NCI-H2107 treated with DMSO at 0.1 percent for 48 hours (cell line): ENCODE measurements around the gene MAPK6.
A peak's percentile ranks its signal among the peaks of the same experiment; 100 is the strongest.

ENCODE experiments used
- DNase-seq: peaks from one replicate; lab custom pipeline; 2025; ENCODE audit not compliant: unreplicated experiment; lab: John Stamatoyannopoulos, UW

The MAPK6 gene

DNA sequence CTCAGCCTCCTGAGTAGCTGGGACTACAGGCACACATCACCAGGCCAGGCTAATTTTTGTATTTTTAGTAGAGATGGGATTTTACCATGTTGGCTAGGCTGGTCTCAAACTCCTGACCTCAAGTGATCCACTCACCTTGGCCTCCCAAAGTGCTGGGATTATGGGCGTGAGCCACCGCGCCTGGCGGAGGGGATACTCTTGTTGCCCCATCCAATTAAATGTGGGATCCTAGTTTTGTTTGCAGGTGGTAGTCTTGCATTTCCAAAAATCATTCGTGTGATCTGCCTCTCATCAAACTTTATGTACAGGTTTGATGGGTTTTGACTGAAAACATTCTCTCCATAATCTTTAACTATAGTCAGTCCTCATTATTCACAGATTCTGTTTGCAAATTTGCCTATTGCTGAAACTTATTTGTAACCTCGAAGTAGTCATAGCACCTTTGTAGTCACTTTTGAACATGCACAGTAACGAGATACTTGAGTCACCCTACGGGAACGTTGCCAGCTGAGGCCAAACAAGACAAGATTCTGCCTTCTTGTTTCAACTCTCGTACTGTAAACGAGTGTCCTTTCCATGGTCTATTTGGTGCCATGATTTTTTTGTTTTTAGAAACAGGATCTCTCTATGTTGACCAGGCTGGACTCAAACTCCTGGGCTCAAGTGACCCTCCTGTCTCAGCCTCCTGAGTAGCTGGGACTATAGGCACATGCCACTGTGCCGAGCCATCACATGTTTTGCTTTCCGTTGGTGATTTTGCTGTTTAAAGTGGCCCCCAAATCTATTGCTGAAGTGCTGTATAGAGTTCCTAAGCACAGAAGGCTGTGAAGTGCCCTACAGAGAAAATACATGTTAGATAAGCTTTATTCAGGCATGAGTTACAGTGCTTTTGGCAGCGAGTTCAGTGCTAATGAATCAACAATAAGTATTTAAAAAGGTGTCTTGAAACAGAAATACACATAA lies 8.1 kb upstream of the MAPK6 start:
- peak; percentile 12 for DNase-seq

- DNase-seq = peak; percentile 68
These were observed 7.3 kb upstream of the MAPK6 start for GRCh38 chr15:52011711-52012144.

- no peak for DNase-seq
These were observed 6.8 kb upstream of the MAPK6 start for GRCh38 chr15:52012210-52012609.

GRCh38 chr15:52013151-52013791 lies 5.7 kb upstream of the MAPK6 start:
- no peak for DNase-seq

DNA sequence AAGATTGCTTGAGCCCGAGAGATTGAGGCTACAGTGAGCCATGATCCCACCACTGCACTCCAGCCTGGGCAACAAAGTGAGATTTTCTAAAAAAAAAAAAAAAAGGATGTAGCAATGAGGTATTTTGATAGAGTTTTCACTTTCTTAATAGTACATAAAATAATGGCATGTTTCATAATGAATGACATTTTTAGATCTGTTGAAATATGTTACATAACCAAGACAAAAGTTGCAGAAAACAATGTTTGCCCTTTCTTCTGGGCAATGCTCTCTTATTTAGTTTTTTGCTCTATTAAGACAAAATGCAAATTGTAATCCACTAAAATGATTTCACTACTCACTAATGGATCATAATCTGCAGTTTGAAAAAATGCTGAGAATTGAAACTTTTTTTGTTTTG lies 4.4 kb upstream of the MAPK6 start:
- no peak for DNase-seq

DNA sequence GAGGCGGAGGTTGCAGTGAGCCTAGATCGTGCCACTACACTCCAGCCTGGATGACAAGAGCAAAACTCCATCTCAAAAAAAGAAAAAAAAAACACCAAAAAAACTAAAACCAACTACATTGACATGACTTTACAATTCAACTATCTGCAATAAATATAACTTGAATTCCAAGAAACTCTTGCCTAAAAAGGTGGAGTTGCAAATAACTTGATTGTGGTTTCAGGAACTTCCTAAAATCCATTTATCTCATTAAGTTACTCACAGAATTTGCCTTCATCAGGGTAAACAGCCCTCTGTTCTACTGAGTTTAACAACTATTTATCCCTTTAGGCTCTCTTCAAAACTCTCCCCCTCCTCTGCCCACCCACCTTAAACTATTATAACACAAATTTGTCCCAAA lies 2.7 kb upstream of the MAPK6 start:
- DNase-seq = no peak

- no peak for DNase-seq
These were observed 775 bp upstream of the MAPK6 start for GRCh38 chr15:52018244-52018643.

DNA sequence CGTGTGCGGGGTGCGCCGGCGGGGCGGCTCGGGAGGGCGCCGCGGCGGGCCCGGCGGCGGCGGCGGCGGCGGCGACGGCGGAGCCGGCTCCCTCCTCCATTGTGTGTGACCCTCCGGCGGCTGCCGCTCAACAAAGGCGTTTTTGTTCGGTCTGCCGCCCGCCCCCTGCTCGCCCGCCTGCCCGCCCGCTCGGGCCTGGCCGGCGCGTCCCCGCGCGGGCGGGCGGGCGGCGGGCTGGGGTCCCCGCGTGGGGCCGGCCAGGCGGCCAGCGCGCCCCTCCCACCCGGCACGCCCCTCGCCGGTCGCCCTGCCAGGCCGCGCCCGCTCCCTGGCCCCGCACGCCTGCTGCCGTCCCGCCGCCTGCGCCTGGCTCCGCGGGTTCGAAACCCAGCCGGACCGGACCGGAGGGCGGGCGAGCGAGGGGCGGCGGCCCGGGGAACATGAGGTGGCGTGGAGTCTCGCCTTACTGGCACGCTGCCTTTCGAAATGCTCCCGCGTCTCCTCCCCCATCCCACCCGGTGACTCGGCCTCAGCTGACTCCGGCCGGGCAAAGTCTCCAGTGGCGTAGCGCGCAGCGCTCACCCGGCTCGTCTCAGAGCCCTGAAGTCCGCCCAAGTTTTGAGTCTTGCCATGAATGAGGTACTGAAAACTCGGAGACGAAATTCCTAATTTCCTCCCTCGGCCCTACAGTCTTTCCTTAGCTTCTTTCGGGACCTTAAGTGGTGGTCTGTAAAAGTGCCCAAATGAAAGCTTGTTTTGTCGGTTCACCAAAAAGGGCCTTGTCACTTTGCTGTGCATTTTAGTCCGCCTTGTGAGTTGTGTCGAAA lies 588 bp downstream of the MAPK6 start:
- no peak for DNase-seq

DNA sequence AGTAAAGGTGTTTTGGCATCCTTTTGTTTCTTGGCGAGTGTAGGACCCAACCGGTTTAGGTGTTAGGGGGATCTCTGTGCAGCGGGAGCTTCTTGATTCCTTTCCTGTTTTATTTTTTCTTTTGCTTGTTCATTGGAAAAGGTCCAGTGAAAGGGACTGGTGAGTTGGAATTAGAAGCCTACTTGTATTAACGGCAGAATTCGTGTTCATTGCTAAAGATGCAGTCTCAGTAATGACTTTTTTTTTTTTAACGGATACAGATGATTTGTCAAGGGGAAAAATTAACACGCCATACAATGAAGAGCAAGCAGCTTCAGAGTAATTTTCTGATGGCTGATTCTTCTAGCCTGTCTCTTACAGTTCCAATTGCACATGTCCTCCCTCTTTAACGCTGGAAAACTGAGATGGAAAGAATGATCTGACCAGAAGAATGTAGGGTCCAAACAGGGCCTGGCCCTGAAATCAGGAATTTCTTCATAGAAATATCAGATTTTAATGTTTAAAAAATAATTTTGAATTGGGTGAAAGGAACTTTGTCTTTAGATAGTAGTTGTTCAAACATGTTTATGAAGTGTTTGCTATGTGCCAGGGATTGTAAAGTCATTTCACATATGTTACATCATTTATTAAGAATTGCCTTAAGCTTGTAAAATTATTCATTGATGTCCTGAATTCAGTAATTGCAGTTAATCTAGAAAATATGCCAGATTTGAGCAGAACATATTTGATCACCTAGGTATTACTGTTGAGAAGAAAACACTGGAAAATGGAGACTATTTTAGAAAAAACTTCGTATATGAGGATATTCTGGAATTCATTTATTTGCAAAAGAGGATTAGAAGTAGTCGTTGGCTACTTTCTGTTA lies 1.4 kb downstream of the MAPK6 start:
- DNase-seq = no peak

DNA sequence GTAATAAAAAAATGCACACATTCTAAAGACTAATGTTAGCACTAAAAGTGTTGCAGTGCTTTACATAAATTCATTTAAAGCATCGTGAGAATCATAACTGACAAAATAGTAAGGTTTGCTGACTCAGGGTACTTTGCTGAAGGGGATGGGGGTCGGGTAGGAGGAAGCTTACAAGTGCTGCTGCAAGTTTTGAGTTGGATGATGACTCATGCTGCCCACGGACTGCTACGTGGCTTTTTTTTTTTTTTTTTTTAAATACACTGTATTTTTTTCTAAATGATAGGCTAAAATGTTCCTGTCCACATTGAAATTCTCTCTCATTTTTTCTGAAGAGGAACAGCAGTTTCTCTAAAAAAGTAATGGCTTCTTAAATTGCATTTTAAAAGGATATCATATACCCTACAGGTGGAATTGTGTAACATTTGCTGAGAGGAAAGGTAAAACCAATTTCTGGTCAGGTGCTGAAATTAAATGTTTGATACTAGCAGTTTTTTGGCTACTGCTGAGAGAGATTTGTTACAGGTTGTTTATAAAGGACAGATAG lies 2.2 kb downstream of the MAPK6 start:
- no peak for DNase-seq

DNA sequence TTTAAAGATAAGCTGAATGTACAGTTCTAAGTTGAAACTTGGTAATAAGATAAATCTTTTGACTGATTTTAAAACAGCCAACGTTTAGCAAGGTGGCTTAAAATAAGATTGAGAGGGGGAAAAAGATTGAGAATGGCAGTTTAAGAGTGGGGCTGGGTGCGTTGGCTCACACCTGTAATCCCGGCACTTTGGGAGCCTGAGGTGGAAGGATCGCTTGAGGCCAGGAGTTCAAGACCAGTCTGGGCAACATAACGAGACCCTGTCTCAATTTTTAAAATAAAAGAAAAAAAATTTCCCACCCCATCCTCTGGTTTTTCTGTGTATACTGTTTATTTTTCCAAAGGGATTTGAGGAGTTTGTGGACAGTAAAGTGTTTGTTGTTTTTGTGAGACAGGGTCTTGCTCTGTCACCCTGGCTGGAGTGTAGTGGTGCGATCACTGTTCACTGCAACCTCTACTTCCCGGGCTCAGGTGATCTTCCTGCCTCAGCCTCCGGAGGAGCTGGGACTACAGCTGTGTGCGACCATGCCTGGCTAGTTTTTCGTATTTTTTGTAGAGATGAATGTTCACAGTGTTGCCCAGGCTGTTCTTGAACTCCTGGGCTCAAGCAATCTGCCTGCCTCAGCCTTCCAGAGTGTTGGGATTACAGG lies 3.0 kb downstream of the MAPK6 start:
- no peak for DNase-seq

DNA sequence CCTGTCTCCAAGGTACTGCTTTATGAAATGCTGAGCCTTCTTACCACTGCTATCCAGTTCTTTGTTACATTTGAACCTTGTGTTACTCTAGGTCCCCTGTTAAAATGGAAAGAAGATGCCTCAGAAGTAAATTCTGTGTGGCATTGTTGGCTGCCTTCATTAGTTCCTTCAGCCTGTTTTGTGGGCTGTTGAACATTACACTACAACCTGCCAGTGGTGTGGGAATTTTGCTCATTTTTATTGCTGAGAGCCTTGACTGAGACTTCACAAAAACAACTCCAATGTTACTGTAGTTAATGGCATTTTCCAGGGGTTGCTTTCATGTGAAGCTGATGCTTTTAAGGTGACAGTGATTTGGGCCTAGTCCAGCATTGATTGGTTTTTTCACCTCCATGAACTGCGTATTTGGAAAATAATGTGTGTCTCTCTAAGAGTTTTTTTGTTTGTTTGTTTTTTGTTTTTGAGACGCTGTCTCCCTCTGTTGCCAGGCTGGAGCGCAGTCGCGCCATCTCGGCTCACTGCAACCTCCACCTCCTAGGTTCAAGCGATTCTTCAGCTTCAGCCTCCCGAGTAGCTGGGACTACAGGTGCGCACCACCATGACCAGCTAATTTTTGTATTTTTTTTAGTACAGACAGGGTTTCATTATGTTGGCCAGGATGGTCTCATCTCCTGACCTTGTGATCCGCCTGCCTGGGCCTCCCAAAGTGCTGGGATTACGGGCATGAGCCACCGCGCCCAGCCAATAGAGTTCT lies 4.3 kb downstream of the MAPK6 start:
- no peak for DNase-seq

DNA sequence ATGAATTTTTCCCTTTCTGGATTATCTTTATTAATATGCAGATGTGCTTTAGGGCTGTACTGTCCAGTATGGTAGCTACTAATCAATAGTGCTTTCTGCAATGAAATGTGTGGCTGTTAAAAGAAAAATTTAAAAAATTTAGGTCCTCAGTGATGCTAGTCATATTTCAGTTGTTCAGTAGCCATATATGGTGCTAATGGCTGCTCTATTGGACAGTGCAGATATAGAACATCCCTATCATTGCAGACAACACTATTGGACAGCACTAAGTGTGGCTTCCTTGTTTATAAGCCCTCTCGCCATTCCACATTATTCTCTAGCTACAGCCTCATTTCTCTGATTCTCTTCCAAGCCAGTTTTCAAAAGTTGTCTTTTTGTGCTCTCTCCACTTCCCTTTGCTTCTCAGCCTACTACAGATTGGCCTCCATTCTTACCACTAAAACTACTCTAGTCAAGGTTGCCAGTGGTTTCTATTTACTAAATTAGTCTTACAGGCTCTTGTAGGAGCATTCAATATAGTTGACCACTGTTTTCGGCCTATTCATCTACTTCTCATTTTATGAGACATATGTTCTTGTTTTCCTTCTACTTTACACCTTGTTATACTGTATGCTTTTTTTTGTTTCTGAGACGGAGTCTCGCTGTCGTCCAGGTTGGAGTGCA lies 9.5 kb downstream of the MAPK6 start:
- DNase-seq = no peak

- DNase-seq = no peak
These were observed 11.0 kb downstream of the MAPK6 start for GRCh38 chr15:52030010-52030409.

DNA sequence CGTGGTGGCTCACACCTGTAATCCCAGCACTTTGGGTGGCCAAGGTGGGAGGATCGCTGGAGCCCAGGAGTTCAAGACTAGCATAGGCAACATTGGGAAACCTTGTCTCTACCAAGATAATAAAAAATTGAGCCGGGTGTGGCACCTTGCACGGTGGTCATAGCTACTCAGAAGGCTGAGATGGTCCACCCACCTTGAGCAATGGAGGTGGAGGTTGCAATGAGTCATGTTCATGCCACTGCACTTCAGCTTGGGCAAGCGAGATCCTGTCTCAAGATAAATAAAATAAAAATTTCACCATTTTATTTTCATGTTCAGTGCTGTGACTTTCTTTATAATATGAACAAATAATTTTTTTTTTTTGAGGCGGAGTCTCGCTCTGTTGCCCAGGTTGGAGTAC lies 12.5 kb downstream of the MAPK6 start:
- DNase-seq = no peak

- DNase-seq = no peak
These were observed 19.0 kb downstream of the MAPK6 start for GRCh38 chr15:52037889-52038505.

DNA sequence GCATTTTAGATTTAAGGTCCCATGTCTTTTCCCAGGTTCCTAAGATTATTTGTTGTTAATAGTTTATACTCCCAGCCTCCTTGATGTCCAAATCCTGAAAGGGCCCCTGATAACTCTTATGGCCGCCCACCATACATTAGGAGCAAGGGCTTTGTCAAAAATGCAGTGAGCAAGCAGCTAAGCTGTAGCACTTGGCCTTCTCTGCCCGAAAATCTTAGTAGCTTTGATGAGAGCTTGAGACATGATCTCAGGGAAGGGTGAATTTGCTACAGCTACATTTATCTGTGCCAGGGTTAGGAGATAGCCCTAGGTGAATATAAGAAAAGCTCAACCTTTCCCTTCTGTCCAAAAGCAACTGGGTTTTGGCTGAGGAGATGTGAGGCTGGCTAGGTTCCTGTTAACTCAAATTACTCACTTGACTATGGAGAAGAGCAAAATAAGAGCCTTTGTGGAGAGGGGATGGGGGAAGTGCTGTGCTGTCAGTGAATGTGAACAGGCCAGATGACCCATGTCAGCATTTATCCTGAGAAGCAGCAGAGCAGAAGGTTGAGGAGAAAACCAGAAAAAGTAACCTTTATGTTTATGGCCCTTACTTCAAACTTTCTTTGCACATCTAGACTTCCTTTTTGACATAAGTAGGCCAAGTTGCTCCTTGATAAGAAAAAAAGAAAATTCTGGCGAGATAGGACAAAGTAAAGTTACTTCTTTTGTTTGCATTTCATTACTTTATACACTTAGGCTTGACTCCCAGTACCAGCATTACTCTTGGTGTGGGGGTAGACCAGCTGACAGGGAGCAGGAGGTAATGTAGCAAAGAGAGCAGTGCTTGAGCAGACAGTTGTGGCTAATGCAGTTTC lies 21.1 kb downstream of the MAPK6 start:
- no peak for DNase-seq
